ENCODE measurements around the gene TNFAIP8L3. TPM values are rescaled to one million over a fixed set of nuclear protein-coding genes. Genes with fewer than 3 reads are reported as not detected.

Gene TNFAIP8L3
- total RNA-seq, 2 experiments from 2014 or later, result not detected

DNA sequence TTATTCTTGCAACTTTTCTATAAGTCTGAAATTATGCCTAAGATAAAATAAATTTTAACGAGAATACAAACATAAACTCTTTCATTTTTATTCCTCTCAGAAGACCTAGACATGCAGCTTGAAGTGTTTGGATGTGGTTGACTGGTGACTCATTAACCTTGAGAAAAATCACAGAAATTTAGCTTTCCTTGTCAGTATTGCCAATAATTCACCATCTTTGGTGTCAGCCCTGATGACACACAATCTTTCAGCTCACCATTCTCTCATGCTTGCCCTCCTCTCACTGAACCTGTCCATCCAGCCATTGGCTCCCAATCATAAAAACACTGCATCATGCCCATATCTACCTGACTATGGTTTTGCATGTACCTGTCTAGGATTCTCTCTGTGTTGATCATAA, 22.6 kb upstream of the TNFAIP8L3 start:
- ATAC-seq (ENCODE audit: poor library complexity) (no peak), DNase-seq (no peak)
- H3K36me3 ChIP-seq (ENCODE audit: insufficient read depth, low read length), result no peaks in the 10 kb centered on the region
- Mint-ChIP-seq H3K27ac (no peak overlapping the region), H3K36me3 (ENCODE audit: low read depth) (no peaks in the 10 kb centered on the region), H3K27me3 (peaks cover 25% of the 10 kb centered on the region), H3K9me3 (peaks cover 5% of the 10 kb centered on the region), H3K4me3 (no peak overlapping the region), H3K4me1 (ENCODE audit: low read depth) (no peaks in the 10 kb centered on the region)
- no peak overlapping the region for H3K27ac ChIP-seq (ENCODE audit: low read depth in 1 of 2, low read length in 2 of 2)
- no peak overlapping the region for H3K4me3 ChIP-seq (ENCODE audit: low read length)
- peaks cover 0 to 2% of the 10 kb centered on the region in 2 experiments for H3K27me3 ChIP-seq (ENCODE audit: control insufficient read depth in 1 of 2, insufficient read depth in 2 of 2, low read length in 2 of 2)
- TF ChIP-seq, protein P1, sequence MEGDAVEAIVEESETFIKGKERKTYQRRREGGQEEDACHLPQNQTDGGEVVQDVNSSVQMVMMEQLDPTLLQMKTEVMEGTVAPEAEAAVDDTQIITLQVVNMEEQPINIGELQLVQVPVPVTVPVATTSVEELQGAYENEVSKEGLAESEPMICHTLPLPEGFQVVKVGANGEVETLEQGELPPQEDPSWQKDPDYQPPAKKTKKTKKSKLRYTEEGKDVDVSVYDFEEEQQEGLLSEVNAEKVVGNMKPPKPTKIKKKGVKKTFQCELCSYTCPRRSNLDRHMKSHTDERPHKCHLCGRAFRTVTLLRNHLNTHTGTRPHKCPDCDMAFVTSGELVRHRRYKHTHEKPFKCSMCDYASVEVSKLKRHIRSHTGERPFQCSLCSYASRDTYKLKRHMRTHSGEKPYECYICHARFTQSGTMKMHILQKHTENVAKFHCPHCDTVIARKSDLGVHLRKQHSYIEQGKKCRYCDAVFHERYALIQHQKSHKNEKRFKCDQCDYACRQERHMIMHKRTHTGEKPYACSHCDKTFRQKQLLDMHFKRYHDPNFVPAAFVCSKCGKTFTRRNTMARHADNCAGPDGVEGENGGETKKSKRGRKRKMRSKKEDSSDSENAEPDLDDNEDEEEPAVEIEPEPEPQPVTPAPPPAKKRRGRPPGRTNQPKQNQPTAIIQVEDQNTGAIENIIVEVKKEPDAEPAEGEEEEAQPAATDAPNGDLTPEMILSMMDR (IDR thresholded peaks at IDR 0.05), result no peak
- no peaks in the 10 kb centered on the region for H3K4me1 ChIP-seq (ENCODE audit: insufficient read depth, low read length)
- ChIA-PET CTCF (interaction anchor here (1.5 kb wide), 1 partner anchor 11 kb away, joined by 3 read pairs; no protein-coding TSS in a partner anchor), POLR2A (no interaction called here)
- peaks cover 0 to 4% of the 10 kb centered on the region in 2 experiments for H3K9me3 ChIP-seq (ENCODE audit: control insufficient read depth in 1 of 2, insufficient read depth in 1 of 2, low read length in 2 of 2)
- intact Hi-C loops (cut with DNase I, micrococcal nuclease), result no loop called here

DNA sequence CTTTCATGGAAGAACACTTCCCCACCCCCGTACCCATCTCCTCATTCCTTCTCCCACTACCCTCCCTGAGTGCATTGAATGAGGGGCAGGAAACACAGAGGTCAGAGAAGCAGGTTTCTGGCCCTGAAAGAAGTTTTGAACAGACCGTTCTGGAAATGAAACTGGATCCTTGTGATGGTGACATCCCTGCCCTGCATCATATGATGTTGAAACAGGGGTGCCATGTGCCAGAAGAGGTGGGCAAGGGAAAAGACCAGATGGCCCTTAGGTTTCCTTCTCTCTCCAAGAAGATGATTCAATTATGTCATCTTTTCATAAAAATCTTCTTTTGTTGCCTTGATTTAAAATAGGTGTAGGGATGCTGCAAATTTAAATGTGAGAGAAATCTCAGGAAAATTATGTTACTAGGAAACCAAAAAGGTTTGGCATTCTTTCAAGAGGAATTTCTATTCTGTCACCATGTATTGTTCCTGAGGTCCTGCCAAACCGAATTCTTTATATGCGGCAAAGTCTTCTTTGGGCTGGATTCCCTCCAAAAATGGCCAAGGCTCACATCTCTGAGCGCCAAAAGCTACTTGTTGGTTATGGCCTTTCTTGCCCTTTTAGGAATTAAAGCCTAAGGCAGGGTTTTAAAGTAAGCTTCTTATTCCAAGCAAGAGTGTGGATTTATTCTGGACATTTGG, 19.9 kb upstream of the TNFAIP8L3 start:
- intact Hi-C loops (cut with DNase I, micrococcal nuclease), result no loop called here
- no peaks in the 10 kb centered on the region for H3K4me1 Mint-ChIP-seq (ENCODE audit: low read depth)
- H3K9me3 Mint-ChIP-seq, result peaks cover 5% of the 10 kb centered on the region
- Histone ChIP-seq H3K4me1 (ENCODE audit: insufficient read depth, low read length) (no peaks in the 10 kb centered on the region), H3K27me3 (ENCODE audit: control insufficient read depth in 1 of 2, insufficient read depth in 2 of 2, low read length in 2 of 2) (peaks cover 4 to 6% of the 10 kb centered on the region in 2 experiments), H3K4me3 (ENCODE audit: low read length) (no peak overlapping the region), H3K36me3 (ENCODE audit: insufficient read depth, low read length) (no peaks in the 10 kb centered on the region), H3K9me3 (ENCODE audit: control insufficient read depth in 1 of 2, insufficient read depth in 1 of 2, low read length in 2 of 2) (peaks cover 0 to 4% of the 10 kb centered on the region in 2 experiments), H3K27ac (ENCODE audit: low read depth in 1 of 2, low read length in 2 of 2) (no peak overlapping the region)
- POLR2A ChIA-PET, result no interaction called here
- H3K27ac Mint-ChIP-seq, result no peak overlapping the region
- DNase-seq (no peak), ATAC-seq (ENCODE audit: poor library complexity) (no peak)
- H3K4me3 Mint-ChIP-seq, result no peak overlapping the region
- CTCF ChIA-PET, result no interaction called here
- no peaks in the 10 kb centered on the region for H3K36me3 Mint-ChIP-seq (ENCODE audit: low read depth)
- H3K27me3 Mint-ChIP-seq, result peaks cover 36% of the 10 kb centered on the region
- TF ChIP-seq, protein P1 (IDR thresholded peaks at IDR 0.05), result no peak

DNA sequence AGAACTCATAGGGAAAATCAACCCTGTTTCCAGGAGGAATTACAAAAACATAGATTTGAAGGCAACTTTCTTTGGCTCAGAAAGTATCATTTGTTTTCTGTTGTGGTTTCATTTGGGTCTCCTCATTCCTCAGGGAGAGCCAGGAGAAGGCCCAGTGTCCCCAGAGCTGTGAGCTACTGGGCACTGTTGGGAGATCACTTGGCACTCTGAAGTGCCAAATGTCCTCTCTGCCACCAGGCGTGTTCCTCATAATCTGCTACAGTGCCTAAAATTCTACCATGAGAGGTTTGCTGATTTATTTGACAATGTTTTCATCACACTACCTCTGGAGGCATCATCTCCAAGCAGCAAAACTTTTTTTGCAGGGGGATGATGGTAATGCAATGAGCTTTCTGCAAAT, 17.4 kb upstream of the TNFAIP8L3 start:
- no peaks in the 10 kb centered on the region for H3K36me3 Mint-ChIP-seq (ENCODE audit: low read depth)
- no peak overlapping the region for H3K4me3 ChIP-seq (ENCODE audit: low read length)
- no peaks in the 10 kb centered on the region for H3K4me1 Mint-ChIP-seq (ENCODE audit: low read depth)
- DNase-seq (no peak), ATAC-seq (ENCODE audit: poor library complexity) (no peak)
- H3K4me1 ChIP-seq (ENCODE audit: insufficient read depth, low read length), result no peaks in the 10 kb centered on the region
- ChIA-PET POLR2A (no interaction called here), CTCF (no interaction called here)
- TF ChIP-seq, protein P1 (IDR thresholded peaks at IDR 0.05), result no peak
- no peaks in the 10 kb centered on the region for H3K9me3 Mint-ChIP-seq
- intact Hi-C loops (cut with DNase I, micrococcal nuclease), result no loop called here
- H3K27me3 Mint-ChIP-seq, result peaks cover 27% of the 10 kb centered on the region
- no peak overlapping the region for H3K27ac ChIP-seq (ENCODE audit: low read depth in 1 of 2, low read length in 2 of 2)
- H3K27ac Mint-ChIP-seq, result no peak overlapping the region
- peaks cover 4% of the 10 kb centered on the region in 2 experiments for H3K27me3 ChIP-seq (ENCODE audit: control insufficient read depth in 1 of 2, insufficient read depth in 2 of 2, low read length in 2 of 2)
- H3K9me3 ChIP-seq (ENCODE audit: control insufficient read depth in 1 of 2, insufficient read depth in 1 of 2, low read length in 2 of 2), result no peaks in the 10 kb centered on the region
- no peak overlapping the region for H3K4me3 Mint-ChIP-seq
- no peaks in the 10 kb centered on the region for H3K36me3 ChIP-seq (ENCODE audit: insufficient read depth, low read length)

All from CD4-positive, alpha-beta T cell (primary cell).